ENCODE data around the gene MAPK8. TPM values are rescaled to one million over a fixed set of nuclear protein-coding genes. Genes with fewer than 3 reads are reported as not detected.
A peak's percentile ranks its signal among the peaks of the same experiment; 100 is the strongest.

MAPK8 gene
- total RNA-seq, 3 donors from 2014 or later: 47.1 to 56.4 (median 53.5) TPM

GRCh38 chr10:48384699-48384982 lies 78.2 kb downstream of the MAPK8 start:
- H3K9me3 ChIP-seq: peaks cover 7% of the 10 kb centered on the region
- no peak for DNase-seq
- no peak overlapping the region for H3K4me3 ChIP-seq
- no peak for ATAC-seq
- H3K4me1 ChIP-seq (ENCODE audit: low read depth): no peaks in the 10 kb centered on the region
- no peak for TF ChIP-seq CTCF (IDR thresholded peaks at IDR 0.05)
- no peaks in the 10 kb centered on the region for H3K36me3 ChIP-seq (ENCODE audit: low read depth)
- intact Hi-C loops (cut with DNase I, micrococcal nuclease): no loop called here

GRCh38 chr10:48389272-48389671 lies 82.8 kb downstream of the MAPK8 start:
- Histone ChIP-seq H3K36me3 (ENCODE audit: low read depth) (no peaks in the 10 kb centered on the region), H3K9me3 (no peaks in the 10 kb centered on the region), H3K4me1 (ENCODE audit: low read depth) (peaks cover 8% of the 10 kb centered on the region), H3K4me3 (no peak overlapping the region)
- DNase-seq: no peak
- intact Hi-C loops (cut with DNase I, micrococcal nuclease): no loop called here
- no peak for ATAC-seq
- TF ChIP-seq CTCF (IDR thresholded peaks at IDR 0.05): no peak

- no peak for TF ChIP-seq CTCF (IDR thresholded peaks at IDR 0.05)
- H3K4me1 ChIP-seq (ENCODE audit: low read depth): peaks cover 8% of the 10 kb centered on the region
- no peaks in the 10 kb centered on the region for H3K9me3 ChIP-seq
- DNase-seq (no peak), ATAC-seq (no peak)
- intact Hi-C loops (cut with DNase I, micrococcal nuclease): no loop called here
- no peak overlapping the region for H3K4me3 ChIP-seq
- H3K36me3 ChIP-seq (ENCODE audit: low read depth): no peaks in the 10 kb centered on the region
Measured at GRCh38 chr10:48389846-48390557, 83.5 kb downstream of the MAPK8 start.

GRCh38 chr10:48390558-48390871 lies 84.0 kb downstream of the MAPK8 start:
- Histone ChIP-seq H3K36me3 (ENCODE audit: low read depth) (no peaks in the 10 kb centered on the region), H3K9me3 (no peaks in the 10 kb centered on the region), H3K4me1 (ENCODE audit: low read depth) (peaks cover 8% of the 10 kb centered on the region), H3K4me3 (no peak overlapping the region)
- intact Hi-C loops (cut with DNase I, micrococcal nuclease): no loop called here
- no peak for TF ChIP-seq CTCF (IDR thresholded peaks at IDR 0.05)
- ATAC-seq (peak; percentile 32), DNase-seq (peak in 1 of 3 donors; percentile 22)

- TF ChIP-seq CTCF (IDR thresholded peaks at IDR 0.05): no peak
- Histone ChIP-seq H3K4me1 (ENCODE audit: low read depth) (peaks cover 8% of the 10 kb centered on the region), H3K4me3 (no peak overlapping the region), H3K36me3 (ENCODE audit: low read depth) (no peaks in the 10 kb centered on the region), H3K9me3 (no peaks in the 10 kb centered on the region)
- ATAC-seq: peak; percentile 73
- no peak for DNase-seq
- intact Hi-C loops (cut with DNase I, micrococcal nuclease): no loop called here
Measured at GRCh38 chr10:48390933-48391845, 84.7 kb downstream of the MAPK8 start.
